Fibroblast of the aortic adventitia (primary cell): ENCODE measurements around the gene RTN4R. TPM values are rescaled to one million over a fixed set of nuclear protein-coding genes. Genes with fewer than 3 reads are reported as not detected.

Experiments
- DNase-seq: peaks from one replicate; pipeline ENCODE4 v3.0.0-alpha.2; 2010; ENCODE audit warnings: low read depth
- H3K4me3 ChIP-seq: 2 replicates; pipeline ENCODE4 v1.5.1; 2011; ENCODE audit warnings: low read depth, mild to moderate bottlenecking, control low read depth, low read length, moderate library complexity
- CTCF ChIP-seq: IDR thresholded peaks from 2 replicates; pipeline ENCODE4 v1.5.1; 2011; ENCODE audit warnings: mild to moderate bottlenecking, low read length, control low read depth, inconsistent platforms; ENCODE audit not compliant: insufficient read depth
- total RNA-seq: library from RNA; depleted of rRNA; stranded (reverse); fragments of >200 nt; gene quantifications from 2 replicates; pipeline ENCODE4 v1.2.3, GENCODE V29; 2012; ENCODE audit warnings: low replicate concordance

The RTN4R gene
- total RNA-seq, 1 donor: 0.09 TPM

- H3K4me3 ChIP-seq: no peak overlapping the region
- TF ChIP-seq CTCF: no peak
- no peak for DNase-seq
These were observed 6.1 kb downstream of the RTN4R start for GRCh38 chr22:20261848-20262581.

- no peak overlapping the region for H3K4me3 ChIP-seq
- TF ChIP-seq CTCF: no peak
- no peak for DNase-seq
These were observed 7.9 kb downstream of the RTN4R start for GRCh38 chr22:20260071-20260765.

- H3K4me3 ChIP-seq: no peak overlapping the region
- TF ChIP-seq CTCF: no peak
- no peak for DNase-seq
These were observed 8.8 kb downstream of the RTN4R start for GRCh38 chr22:20259327-20259688.

- no peak overlapping the region for H3K4me3 ChIP-seq
- DNase-seq: no peak
- TF ChIP-seq CTCF: peak; percentile 17
These were observed 9.4 kb downstream of the RTN4R start for GRCh38 chr22:20258584-20259326.

- TF ChIP-seq CTCF: no peak
- H3K4me3 ChIP-seq: no peak overlapping the region
- DNase-seq: no peak
These were observed 10.2 kb downstream of the RTN4R start for GRCh38 chr22:20258021-20258299.

GRCh38 chr22:20257212-20258020 is 10.7 kb downstream of the RTN4R start:
- no peak for TF ChIP-seq CTCF
- DNase-seq: no peak
- H3K4me3 ChIP-seq: no peak overlapping the region
